Measurements from ENCODE around the gene PCYT1A.

- TF ChIP-seq POLR2AphosphoS5 (IDR thresholded peaks at IDR 0.05) (no peak), CTCF (IDR thresholded peaks at IDR 0.05) (no peak), EP300 (IDR thresholded peaks at IDR 0.05) (no peak), POLR2A (IDR thresholded peaks at IDR 0.05; ENCODE audit: low read depth) (no peak)
Measured at GRCh38 chr3:196274585-196274984, 12.9 kb downstream of the PCYT1A start.
